B cell (primary cell): ENCODE data around the gene KRT79. TPM values are rescaled to one million over a fixed set of nuclear protein-coding genes. Genes with fewer than 3 reads are reported as not detected.

Experiments
- ATAC-seq: fragments of 200-7000 bp; cut with Tn5 transposase; one replicate; pipeline ENCODE4 v1.10.0; 2021; ENCODE audit warnings: low read depth, mild to moderate bottlenecking, moderate number of reproducible peaks, moderate library complexity
- CTCF ChIA-PET: fragments of 350-600 bp; sonication (Branson Sonifier 250); formaldehyde crosslinking; loops from one replicate; lab custom pipeline; 2021; ENCODE audit warnings: antibody characterized with exemption, inconsistent platforms; lab: Charles Lee
- POLR2A ChIA-PET: fragments of 350-600 bp; sonication (Branson Sonifier 250); formaldehyde crosslinking; loops from one replicate; lab custom pipeline; 2021; ENCODE audit warnings: antibody characterized with exemption; lab: Charles Lee
- DNase-seq: peaks from one replicate; pipeline ENCODE4 v3.0.0; 2013
- H2AFZ ChIP-seq: 2 replicates; pipeline ENCODE4 v1.6.1; 2012; ENCODE audit warnings: mild to moderate bottlenecking, low read depth, low read length; ENCODE audit not compliant: insufficient read depth, poor library complexity, severe bottlenecking
- H3K27ac ChIP-seq, 2 donors: 1 replicate in 1 of 2; 2 replicates in 1 of 2; pipeline ENCODE4 v1.5.1; 2012 to 2013; ENCODE audit warnings: low read length in 2 of 2, mild to moderate bottlenecking in 2 of 2, moderate library complexity in 1 of 2
- H3K27me3 ChIP-seq, 4 experiments: fragments of 200-600 bp in 1 of 4; sonication (generic) in 1 of 4; replicated peaks in 1 of 4; 1 replicate in 2 of 4; 2 replicates in 2 of 4; pipeline versions ENCODE4 v1.6.1 to v1.7.0; 2013 to 2016; ENCODE audit warnings: low read length in 3 of 4, mild to moderate bottlenecking in 2 of 4, mixed read lengths in 1 of 4, moderate library complexity in 1 of 4; ENCODE audit not compliant: insufficient read depth in 4 of 4, control insufficient read depth in 3 of 4; ENCODE audit errors: control extremely low read depth in 1 of 4
- H3K36me3 ChIP-seq, 2 experiments: replicated peaks in 1 of 2; 1 replicate in 1 of 2; 2 replicates in 1 of 2; pipeline versions ENCODE4 v1.6.1 to v1.7.1; 2013; ENCODE audit warnings: low read length in 1 of 2; ENCODE audit not compliant: insufficient read depth in 2 of 2, control insufficient read depth in 1 of 2; ENCODE audit errors: control extremely low read depth in 1 of 2, extremely low read depth in 1 of 2
- H3K4me1 ChIP-seq, 2 donors: fragments of 200-600 bp in 1 of 2; sonication (generic) in 1 of 2; 1 replicate in 1 of 2; 2 replicates in 1 of 2; pipeline versions ENCODE4 v1.5.1 to v1.6.1; 2013 to 2017; ENCODE audit warnings: low read length in 2 of 2; ENCODE audit not compliant: control insufficient read depth in 2 of 2, insufficient read depth in 2 of 2
- H3K4me2 ChIP-seq: replicated peaks from 2 replicates; pipeline ENCODE3; 2012; ENCODE audit warnings: mild to moderate bottlenecking, low read depth, low read length; ENCODE audit not compliant: poor library complexity, severe bottlenecking
- H3K4me3 ChIP-seq, 5 experiments: fragments of 200-600 bp in 1 of 5; sonication (generic) in 1 of 5; 1 replicate in 3 of 5; 2 replicates in 2 of 5; pipeline versions ENCODE4 v1.5.1 to v1.7.0; 2011 to 2016; ENCODE audit warnings: low read length in 4 of 5, mild to moderate bottlenecking in 4 of 5, low read depth in 2 of 5, control low read depth in 1 of 5, moderate library complexity in 1 of 5; ENCODE audit not compliant: insufficient read depth in 1 of 5; ENCODE audit errors: control extremely low read depth in 1 of 5, extremely low read depth in 1 of 5
- H3K79me2 ChIP-seq: fragments of 200-600 bp; sonication (generic); one replicate; pipeline ENCODE4 v1.6.0; 2016; ENCODE audit warnings: low read length; ENCODE audit not compliant: control insufficient read depth, insufficient read depth
- H3K9ac ChIP-seq: fragments of 200-600 bp; sonication (generic); 2 replicates; pipeline ENCODE4 v1.6.1; 2017; ENCODE audit warnings: mild to moderate bottlenecking, low read length, moderate library complexity
- H3K9me3 ChIP-seq, 3 donors: one replicate each; pipeline versions ENCODE4 v1.6.1 to v1.7.1; 2013; ENCODE audit warnings: low read length in 2 of 3; ENCODE audit not compliant: control insufficient read depth in 2 of 3, insufficient read depth in 1 of 3; ENCODE audit errors: control extremely low read depth in 1 of 3
- H4K20me1 ChIP-seq: 2 replicates; pipeline ENCODE4 v1.6.0; 2012; ENCODE audit warnings: mild to moderate bottlenecking, low read length; ENCODE audit not compliant: insufficient read depth, control insufficient read depth, poor library complexity, severe bottlenecking
- H3K27ac Mint-ChIP-seq: one replicate; pipeline ENCODE4 v1.8.0; 2021; ENCODE audit warnings: mixed read lengths
- H3K27me3 Mint-ChIP-seq: one replicate; pipeline ENCODE4 v1.8.0; 2021; ENCODE audit warnings: mixed read lengths
- H3K4me1 Mint-ChIP-seq: one replicate; pipeline ENCODE4 v1.8.0; 2021; ENCODE audit warnings: mixed read lengths
- H3K4me3 Mint-ChIP-seq: one replicate; pipeline ENCODE4 v1.8.0; 2021; ENCODE audit warnings: mixed read lengths
- H3K9me3 Mint-ChIP-seq: one replicate; pipeline ENCODE4 v1.8.0; 2022; ENCODE audit warnings: mixed read lengths; ENCODE audit not compliant: insufficient read depth
- EZH2 ChIP-seq: IDR thresholded peaks from 2 replicates; pipeline ENCODE4 v1.6.1; 2012; ENCODE audit warnings: borderline replicate concordance, low read depth, mild to moderate bottlenecking, moderate library complexity, low read length; ENCODE audit not compliant: insufficient read depth, poor library complexity, severe bottlenecking
- WGBS: methylation state at CpG from one replicate; pipeline ENCODE4 v1.1.5; 2013; ENCODE audit warnings: missing lambda C conversion rate; ENCODE audit not compliant: insufficient coverage; 5-methylcytosine and 5-hydroxymethylcytosine counted together
- intact Hi-C: fragments of 100-400 bp; cut with micrococcal nuclease; formaldehyde crosslinking; loops from one replicate; pipeline ENCODE4 v1.10.0; 2022
- polyA plus RNA-seq: library from polyadenylated mRNA; depleted of rRNA; stranded (reverse); fragments of >200 nt; gene quantifications from 2 replicates; pipeline ENCODE4 v1.2.3, GENCODE V29; 2012
- total RNA-seq, 2 donors: library from RNA; stranded (reverse); fragments of 120-200 nt in 1 of 2; gene quantifications; 1 replicate in 1 of 2; 2 replicates in 1 of 2; pipeline versions ENCODE4 v1.2.3 to v1.2.4, GENCODE V29; 2013 to 2022
- TF ChIP-seq, protein P1 (sequence below): fragments of 200-600 bp; IDR thresholded peaks from one replicate; pipeline ENCODE4 v1.8.0; 2022; ENCODE audit warnings: antibody characterized with exemption, mild to moderate bottlenecking

The KRT79 gene
- total and polyA plus RNA-seq, 2 donors (not counting 1 experiment from before 2014, with no cell fraction given) = not detected

DNA sequence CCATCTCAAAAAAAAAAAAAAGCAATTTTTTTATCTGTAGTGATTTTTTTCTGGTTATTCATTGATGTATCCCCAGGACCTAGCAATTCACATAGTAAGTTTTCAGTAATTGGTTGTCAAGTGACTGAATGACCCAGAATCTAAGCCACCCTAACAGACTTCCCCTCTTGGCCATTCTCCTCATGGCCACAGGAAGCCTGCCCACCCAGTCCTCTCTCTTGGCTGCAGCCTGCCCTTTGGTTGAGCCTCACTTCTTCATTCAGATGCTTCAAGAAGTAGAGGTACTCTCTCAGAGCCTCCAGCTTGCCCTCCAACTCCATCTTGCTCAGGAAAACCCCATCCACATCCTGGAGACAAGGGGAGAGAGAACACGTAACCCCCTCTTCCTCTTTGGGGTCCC, 11.8 kb upstream of the KRT79 start:
- no CpG with 5 or more reads among the region's 1 CpG for WGBS

DNA sequence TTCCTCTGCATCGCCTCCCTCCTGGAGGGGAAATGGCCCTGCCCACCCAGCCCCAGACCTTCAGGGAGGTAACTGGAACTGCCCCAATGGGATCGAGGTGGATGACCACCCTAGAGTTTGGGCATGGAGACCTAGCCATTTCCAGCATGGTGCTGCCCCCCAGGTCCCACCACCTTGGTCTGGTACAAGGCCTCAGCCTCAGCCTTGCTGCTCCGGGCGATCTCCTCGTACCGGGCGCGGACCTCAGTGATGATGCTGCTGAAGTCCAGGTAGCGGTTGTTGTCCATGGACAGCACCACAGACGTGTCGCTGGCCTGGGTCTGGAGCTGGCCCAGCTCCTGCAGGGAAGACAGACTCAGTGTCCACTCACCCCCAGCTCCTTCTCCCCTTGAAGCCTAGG, 10.3 kb upstream of the KRT79 start:
- H3K27ac ChIP-seq = no peak overlapping the region
- TF ChIP-seq, protein P1, sequence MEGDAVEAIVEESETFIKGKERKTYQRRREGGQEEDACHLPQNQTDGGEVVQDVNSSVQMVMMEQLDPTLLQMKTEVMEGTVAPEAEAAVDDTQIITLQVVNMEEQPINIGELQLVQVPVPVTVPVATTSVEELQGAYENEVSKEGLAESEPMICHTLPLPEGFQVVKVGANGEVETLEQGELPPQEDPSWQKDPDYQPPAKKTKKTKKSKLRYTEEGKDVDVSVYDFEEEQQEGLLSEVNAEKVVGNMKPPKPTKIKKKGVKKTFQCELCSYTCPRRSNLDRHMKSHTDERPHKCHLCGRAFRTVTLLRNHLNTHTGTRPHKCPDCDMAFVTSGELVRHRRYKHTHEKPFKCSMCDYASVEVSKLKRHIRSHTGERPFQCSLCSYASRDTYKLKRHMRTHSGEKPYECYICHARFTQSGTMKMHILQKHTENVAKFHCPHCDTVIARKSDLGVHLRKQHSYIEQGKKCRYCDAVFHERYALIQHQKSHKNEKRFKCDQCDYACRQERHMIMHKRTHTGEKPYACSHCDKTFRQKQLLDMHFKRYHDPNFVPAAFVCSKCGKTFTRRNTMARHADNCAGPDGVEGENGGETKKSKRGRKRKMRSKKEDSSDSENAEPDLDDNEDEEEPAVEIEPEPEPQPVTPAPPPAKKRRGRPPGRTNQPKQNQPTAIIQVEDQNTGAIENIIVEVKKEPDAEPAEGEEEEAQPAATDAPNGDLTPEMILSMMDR = no peak
- no peak for TF ChIP-seq EZH2
- no peak overlapping the region for H3K4me3 Mint-ChIP-seq
- H2AFZ ChIP-seq = no peak overlapping the region
- H3K4me1 ChIP-seq = no peaks in the 10 kb centered on the region
- H3K36me3 ChIP-seq = no peaks in the 10 kb centered on the region
- ChIA-PET POLR2A (no interaction called here), CTCF (no interaction called here)
- H3K79me2 ChIP-seq = no peaks in the 10 kb centered on the region
- DNase-seq (no peak), ATAC-seq (no peak)
- intact Hi-C loops = no loop called here
- no peak overlapping the region for H3K9ac ChIP-seq
- WGBS = 93% methylated on average over 11 of the region's 11 CpGs
- no peaks in the 10 kb centered on the region for H3K4me1 Mint-ChIP-seq
- H3K27ac Mint-ChIP-seq = no peak overlapping the region
- peaks cover 0 to 3% (median 0%) of the 10 kb centered on the region in 4 experiments for H3K27me3 ChIP-seq
- no peaks in the 10 kb centered on the region for H3K9me3 Mint-ChIP-seq
- H3K9me3 ChIP-seq = no peaks in the 10 kb centered on the region
- no peaks in the 10 kb centered on the region for H4K20me1 ChIP-seq
- peaks cover 38% of the 10 kb centered on the region for H3K27me3 Mint-ChIP-seq
- H3K4me3 ChIP-seq = no peak overlapping the region
- no peak overlapping the region for H3K4me2 ChIP-seq

More for the DNA sequence above, 11.8 kb upstream of the KRT79 start:
- Mint-ChIP-seq H3K27ac (no peak overlapping the region), H3K4me3 (no peak overlapping the region), H3K9me3 (no peaks in the 10 kb centered on the region), H3K27me3 (peaks cover 26% of the 10 kb centered on the region), H3K4me1 (peaks cover 6% of the 10 kb centered on the region)
- Histone ChIP-seq H3K9ac (no peak overlapping the region), H3K36me3 (no peaks in the 10 kb centered on the region), H2AFZ (no peak overlapping the region), H3K9me3 (no peaks in the 10 kb centered on the region), H3K4me1 (peaks cover 0 to 7% of the 10 kb centered on the region in 2 donors), H3K27me3 (peaks cover 0 to 3% (median 0%) of the 10 kb centered on the region in 4 experiments), H3K4me3 (no peak overlapping the region), H3K79me2 (no peaks in the 10 kb centered on the region), H3K27ac (no peak overlapping the region), H3K4me2 (no peak overlapping the region), H4K20me1 (no peaks in the 10 kb centered on the region)
- no peak for DNase-seq
- no peak for TF ChIP-seq EZH2
- TF ChIP-seq, protein P1 = no peak
- POLR2A ChIA-PET = no interaction called here
- ATAC-seq = no peak
- CTCF ChIA-PET = no interaction called here
- intact Hi-C loops = no loop called here
